IMR-90 (cell line): ENCODE data around the gene PPIL6. TPM values are rescaled to one million over a fixed set of nuclear protein-coding genes. Genes with fewer than 3 reads are reported as not detected.

Source experiments
- ATAC-seq: fragments of 200-7000 bp; cut with Tn5 transposase; 2 replicates; pipeline ENCODE4 v1.9.1; 2020; ENCODE audit warnings: low read depth, mild to moderate bottlenecking, moderate library complexity
- BruUV-seq: library from RNA; stranded (reverse); fragments of 400-500 nt; replicated peaks from 2 replicates; lab custom pipeline; 2021; lab: Mats Ljungman, UMichigan
- CTCF ChIA-PET: fragments of 300-600 bp; formaldehyde crosslinking; extraction: SDS; loops from one replicate; lab custom pipeline; 2021; ENCODE audit warnings: antibody characterized with exemption; lab: Yijun Ruan, JAX
- POLR2A ChIA-PET: fragments of 300-600 bp; sonication (Branson Sonifier 250); formaldehyde crosslinking; loops from one replicate; lab custom pipeline; 2022; ENCODE audit warnings: antibody characterized with exemption; ENCODE audit not compliant: unreplicated experiment; lab: Charles Lee
- DNase-seq: peaks from one replicate; pipeline ENCODE4 v3.0.0; 2013
- H2AFZ ChIP-seq: replicated peaks from 2 replicates; pipeline ENCODE3; 2013; ENCODE audit warnings: low read length, mild to moderate bottlenecking; ENCODE audit not compliant: poor library complexity
- H2AK5ac ChIP-seq: 2 replicates; pipeline ENCODE4 v1.6.1; 2013; ENCODE audit warnings: low read depth, low read length, inconsistent platforms
- H2AK9ac ChIP-seq: replicated peaks from 2 replicates; pipeline ENCODE3; 2013; ENCODE audit warnings: mild to moderate bottlenecking, low read depth, low read length, moderate library complexity; ENCODE audit not compliant: poor library complexity
- H2BK120ac ChIP-seq: 2 replicates; pipeline ENCODE4 v1.6.1; 2013; ENCODE audit warnings: low read depth, low read length, inconsistent platforms
- H2BK15ac ChIP-seq: 3 replicates; pipeline ENCODE4 v1.6.1; 2013; ENCODE audit warnings: low read depth, low read length, inconsistent platforms
- H2BK20ac ChIP-seq: 2 replicates; pipeline ENCODE4 v1.6.1; 2013; ENCODE audit warnings: low read depth, mild to moderate bottlenecking, inconsistent platforms, low read length, moderate library complexity
- H2BK5ac ChIP-seq: 2 replicates; pipeline ENCODE4 v1.6.1; 2013; ENCODE audit warnings: mild to moderate bottlenecking, low read depth, low read length, inconsistent platforms; ENCODE audit not compliant: poor library complexity, severe bottlenecking
- H3K14ac ChIP-seq: replicated peaks from 2 replicates; pipeline ENCODE4 v1.6.1; 2013; ENCODE audit warnings: low read depth, low read length, inconsistent platforms
- H3K18ac ChIP-seq: 2 replicates; pipeline ENCODE4 v1.6.1; 2013; ENCODE audit warnings: low read depth, low read length, control low read depth
- H3K23ac ChIP-seq: 2 replicates; pipeline ENCODE4 v1.6.1; 2013; ENCODE audit warnings: low read depth, low read length, inconsistent platforms
- H3K27ac ChIP-seq: 2 replicates; pipeline ENCODE4 v1.5.1; 2013; ENCODE audit warnings: mild to moderate bottlenecking, control low read depth, low read length; ENCODE audit not compliant: insufficient read depth
- H3K27me3 ChIP-seq: 2 replicates; pipeline ENCODE4 v1.6.1; 2013; ENCODE audit warnings: low read length; ENCODE audit not compliant: control insufficient read depth, insufficient read depth
- H3K36me3 ChIP-seq: 2 replicates; pipeline ENCODE4 v1.6.1; 2013; ENCODE audit warnings: low read length, mixed read lengths; ENCODE audit not compliant: control insufficient read depth, insufficient read depth
- H3K4ac ChIP-seq: 2 replicates; pipeline ENCODE4 v1.6.1; 2013; ENCODE audit warnings: low read depth, low read length, inconsistent platforms
- H3K4me1 ChIP-seq: 2 replicates; pipeline ENCODE4 v1.6.1; 2013; ENCODE audit warnings: low read length, mixed read lengths; ENCODE audit not compliant: control insufficient read depth, insufficient read depth
- H3K4me2 ChIP-seq: 2 replicates; pipeline ENCODE4 v1.6.1; 2013; ENCODE audit warnings: low read depth, mild to moderate bottlenecking, control low read depth, low read length, moderate library complexity
- H3K4me3 ChIP-seq: 2 replicates; pipeline ENCODE4 v1.5.1; 2013; ENCODE audit warnings: low read depth, mild to moderate bottlenecking, control low read depth, low read length, moderate library complexity; ENCODE audit not compliant: insufficient read depth
- H3K56ac ChIP-seq: 2 replicates; pipeline ENCODE4 v1.6.1; 2013; ENCODE audit warnings: low read length, inconsistent platforms; ENCODE audit not compliant: insufficient read depth; ENCODE audit errors: extremely low read depth
- H3K79me1 ChIP-seq, 2 experiments: 2 replicates each; pipeline ENCODE4 v1.6.1; 2013; ENCODE audit warnings: low read length in 2 of 2, inconsistent platforms in 1 of 2, low read depth in 1 of 2
- H3K9ac ChIP-seq: 2 replicates; pipeline ENCODE4 v1.6.1; 2013; ENCODE audit warnings: low read depth, low read length, control low read depth
- H3K9me1 ChIP-seq: 2 replicates; pipeline ENCODE4 v1.6.1; 2013; ENCODE audit warnings: low read length, inconsistent platforms; ENCODE audit not compliant: insufficient read depth
- H3K9me3 ChIP-seq: 2 replicates; pipeline ENCODE4 v1.6.1; 2013; ENCODE audit warnings: low read length; ENCODE audit not compliant: control insufficient read depth, insufficient read depth
- H4K20me1 ChIP-seq: 2 replicates; pipeline ENCODE4 v1.6.1; 2013; ENCODE audit warnings: low read length, inconsistent platforms; ENCODE audit not compliant: insufficient read depth
- H4K5ac ChIP-seq: 2 replicates; pipeline ENCODE4 v1.6.1; 2013; ENCODE audit warnings: mild to moderate bottlenecking, low read depth, low read length, control low read depth
- H4K8ac ChIP-seq, 2 experiments: 2 replicates each; pipeline ENCODE4 v1.6.1; 2013; ENCODE audit warnings: low read depth in 2 of 2, low read length in 2 of 2, control low read depth in 1 of 2, inconsistent platforms in 1 of 2
- H4K91ac ChIP-seq: 2 replicates; pipeline ENCODE4 v1.6.1; 2013; ENCODE audit warnings: low read depth, low read length, inconsistent platforms; ENCODE audit not compliant: insufficient read depth
- BHLHE40 ChIP-seq: fragments of 150-350 bp; IDR thresholded peaks from 2 replicates; pipeline ENCODE4 v1.6.1; 2016; ENCODE audit warnings: mild to moderate bottlenecking, low read depth, low read length
- WGBS, 2 experiments: methylation state at CpG; one replicate each; pipeline versions ENCODE4 v1.1.5 to v1.1.7; 2013; ENCODE audit warnings: missing lambda C conversion rate in 2 of 2; ENCODE audit not compliant: insufficient read length in 1 of 2; ENCODE audit errors: extremely low coverage in 2 of 2; 5-methylcytosine and 5-hydroxymethylcytosine counted together
- dilution Hi-C: fragments of 300-500 bp; cut with HindIII; formaldehyde crosslinking; loops from one replicate; pipeline ENCODE4 v1.14.3; 2018; ENCODE audit warnings: low sequenced_read_pairs; ENCODE audit not compliant: unreplicated experiment
- in situ Hi-C: fragments of 300-500 bp; cut with MboI; formaldehyde crosslinking; loops from 3 replicates; pipeline ENCODE4 v1.14.3; 2019; ENCODE audit warnings: low sequenced_read_pairs, inconsistent platforms, mixed read lengths
- intact Hi-C: fragments of 100-400 bp; cut with micrococcal nuclease; formaldehyde crosslinking; loops from 2 replicates; pipeline ENCODE4 v1.10.0; 2022
- polyA plus RNA-seq, 3 experiments: library from polyadenylated mRNA; depleted of rRNA; stranded (reverse); fragments of >200 nt; gene quantifications; 2 replicates each; pipeline ENCODE4 v1.2.3, GENCODE V29; 2012; ENCODE audit warnings: low replicate concordance in 1 of 3
- total RNA-seq: library from RNA; depleted of rRNA; stranded (reverse); fragments of >200 nt; gene quantifications from 2 replicates; pipeline ENCODE4 v1.2.3, GENCODE V29; 2012

Gene PPIL6
- total and polyA plus RNA-seq, 2 of the 4 experiments (the other 2 are of a cell fraction), result 0.15 to 0.18 TPM

GRCh38 chr6:109344226-109344625 is 96.2 kb downstream of the PPIL6 start:
- Histone ChIP-seq H3K4me1 (no peaks in the 10 kb centered on the region), H2AK5ac (no peak overlapping the region), H2BK20ac (no peak overlapping the region), H4K5ac (no peak overlapping the region), H3K4me2 (no peak overlapping the region), H3K27ac (no peak overlapping the region), H3K14ac (no peak overlapping the region), H3K56ac (no peak overlapping the region), H2BK120ac (no peak overlapping the region), H2AK9ac (no peak overlapping the region), H3K36me3 (no peaks in the 10 kb centered on the region), H3K9me3 (no peaks in the 10 kb centered on the region), H3K27me3 (no peaks in the 10 kb centered on the region), H2BK15ac (no peak overlapping the region), H2BK5ac (no peak overlapping the region), H2AFZ (no peak overlapping the region), H4K8ac (no peak overlapping the region), H4K20me1 (no peaks in the 10 kb centered on the region), H3K18ac (no peak overlapping the region), H4K91ac (no peak overlapping the region), H3K79me1 (no peaks in the 10 kb centered on the region), H3K23ac (no peak overlapping the region), H3K4me3 (no peak overlapping the region), H3K4ac (no peak overlapping the region), H3K9me1 (no peaks in the 10 kb centered on the region; the same call in 1 of the 2 replicates), H3K9ac (no peak overlapping the region)
- TF ChIP-seq BHLHE40, result no peak
- ATAC-seq (no peak), DNase-seq (no peak)
- BruUV-seq, result no TSS peak
- ChIA-PET POLR2A (no interaction called here), CTCF (no interaction called here)
- dilution Hi-C loops (no loop called here), intact Hi-C loops (no loop called here), in situ Hi-C loops (no loop called here)
- WGBS, 2 experiments, result no CpG with 5 or more reads among the region's 2 CpGs
